Brain microvascular endothelial cell (primary cell): ENCODE results near the gene PRTN3.
"Not testable (repeated sequence)": the region's sequence is repeated elsewhere in the genome, so short reads cannot be mapped to it uniquely, and the experiment has no call there.

Experiments
- DNase-seq: peaks from one replicate; pipeline ENCODE4 v3.0.0-alpha.2; 2020
- H3K27ac ChIP-seq: fragments of 250-450 bp; sonication (Bioruptor Pico); 2 replicates; pipeline ENCODE4 v1.5.1; 2020; ENCODE audit warnings: mild to moderate bottlenecking, moderate library complexity
- H3K27me3 ChIP-seq: fragments of 250-450 bp; sonication (Bioruptor Pico); replicated peaks from 2 replicates; pipeline ENCODE4 v1.5.1; 2020; ENCODE audit warnings: mild to moderate bottlenecking
- H3K36me3 ChIP-seq: fragments of 250-450 bp; sonication (Bioruptor Pico); replicated peaks from 2 replicates; pipeline ENCODE4 v1.5.1; 2020; ENCODE audit warnings: mild to moderate bottlenecking
- H3K4me3 ChIP-seq: 2 replicates; pipeline ENCODE4 v1.5.1; 2011; ENCODE audit warnings: low read depth, mild to moderate bottlenecking, control low read depth, low read length, moderate library complexity
- CTCF ChIP-seq: IDR thresholded peaks from 2 replicates; pipeline ENCODE4 v1.5.1; 2011; ENCODE audit warnings: low read depth, mild to moderate bottlenecking, moderate library complexity, low read length, control low read depth, inconsistent platforms; ENCODE audit errors: missing control alignments
- in situ Hi-C: cut with HindIII; loops from 2 replicates; pipeline ENCODE4 v1.10.0; 2017; ENCODE audit warnings: low sequenced_read_pairs, low pct_ligation_motif_present

PRTN3 gene

GRCh38 chr19:843836-844545 is 3.2 kb downstream of the PRTN3 start:
- peaks cover 38% of the 10 kb centered on the region for H3K27me3 ChIP-seq
- TF ChIP-seq CTCF, result no peak
- H3K27ac ChIP-seq, result no peak overlapping the region
- no peaks in the 10 kb centered on the region for H3K36me3 ChIP-seq
- in situ Hi-C loops, result no loop called here
- H3K4me3 ChIP-seq, result no peak overlapping the region
- DNase-seq, result no peak

DNA sequence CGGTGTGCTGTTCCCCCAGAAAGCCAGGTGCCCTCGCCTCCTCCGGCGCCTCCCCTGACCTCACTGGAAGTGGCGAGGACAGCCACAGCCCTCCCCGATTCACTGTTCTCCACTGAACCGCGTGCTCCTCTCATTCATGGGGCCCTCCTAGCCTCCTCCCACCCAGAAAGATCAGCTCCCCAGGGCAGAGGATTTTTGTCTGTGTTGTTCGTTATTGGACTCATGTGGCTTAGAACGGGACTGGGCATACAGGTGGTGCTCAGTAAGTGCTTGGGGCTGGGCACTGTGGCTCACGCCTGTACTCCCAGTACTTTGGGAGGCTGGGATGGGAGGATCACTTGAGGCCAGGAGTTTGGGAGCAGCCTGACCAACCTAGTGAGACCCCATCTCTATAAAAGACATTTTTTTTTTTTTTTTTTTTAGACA is 3.8 kb downstream of the PRTN3 start:
- H3K36me3 ChIP-seq, result no peaks in the 10 kb centered on the region
- H3K27ac ChIP-seq, result no peak overlapping the region
- TF ChIP-seq CTCF, result no peak
- no peak for DNase-seq
- peaks cover 38% of the 10 kb centered on the region for H3K27me3 ChIP-seq
- H3K4me3 ChIP-seq, result no peak overlapping the region
- in situ Hi-C loops, result no loop called here

DNA sequence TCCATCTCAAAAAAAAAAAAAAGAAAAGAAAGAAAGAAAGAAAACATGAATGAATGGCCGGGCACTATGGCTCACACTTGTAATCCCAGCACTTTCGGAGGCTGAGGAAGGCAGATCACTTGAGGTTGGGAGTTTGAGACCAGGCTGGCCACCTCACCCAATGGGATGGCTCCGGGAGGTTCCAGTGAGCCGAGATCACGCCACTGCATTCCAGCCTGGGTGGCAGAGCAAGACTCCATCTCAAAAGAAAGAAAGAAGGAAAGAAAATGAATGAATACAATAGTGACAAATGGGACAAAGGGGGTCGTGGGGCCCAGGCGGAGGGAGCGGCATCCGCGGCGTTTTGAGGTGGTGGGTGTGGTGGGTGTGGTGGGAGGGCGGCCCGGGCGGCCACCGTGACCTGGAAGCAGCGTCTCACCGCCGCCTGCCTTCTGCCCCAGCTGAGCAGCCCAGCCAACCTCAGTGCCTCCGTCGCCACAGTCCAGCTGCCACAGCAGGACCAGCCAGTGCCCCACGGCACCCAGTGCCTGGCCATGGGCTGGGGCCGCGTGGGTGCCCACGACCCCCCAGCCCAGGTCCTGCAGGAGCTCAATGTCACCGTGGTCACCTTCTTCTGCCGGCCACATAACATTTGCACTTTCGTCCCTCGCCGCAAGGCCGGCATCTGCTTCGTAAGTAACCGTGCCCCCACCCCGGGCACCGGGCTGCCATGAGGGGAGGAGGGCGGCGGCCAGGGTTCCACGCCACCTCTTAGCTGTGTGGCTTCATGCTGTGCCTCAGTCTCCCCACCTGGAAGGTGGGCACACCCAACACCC is 5.1 kb downstream of the PRTN3 start:
- peaks cover 38% of the 10 kb centered on the region for H3K27me3 ChIP-seq
- H3K27ac ChIP-seq, result no peak overlapping the region
- H3K4me3 ChIP-seq, result no peak overlapping the region
- no peaks in the 10 kb centered on the region for H3K36me3 ChIP-seq
- DNase-seq, result no peak
- TF ChIP-seq CTCF, result no peak
- in situ Hi-C loops, result no loop called here

DNA sequence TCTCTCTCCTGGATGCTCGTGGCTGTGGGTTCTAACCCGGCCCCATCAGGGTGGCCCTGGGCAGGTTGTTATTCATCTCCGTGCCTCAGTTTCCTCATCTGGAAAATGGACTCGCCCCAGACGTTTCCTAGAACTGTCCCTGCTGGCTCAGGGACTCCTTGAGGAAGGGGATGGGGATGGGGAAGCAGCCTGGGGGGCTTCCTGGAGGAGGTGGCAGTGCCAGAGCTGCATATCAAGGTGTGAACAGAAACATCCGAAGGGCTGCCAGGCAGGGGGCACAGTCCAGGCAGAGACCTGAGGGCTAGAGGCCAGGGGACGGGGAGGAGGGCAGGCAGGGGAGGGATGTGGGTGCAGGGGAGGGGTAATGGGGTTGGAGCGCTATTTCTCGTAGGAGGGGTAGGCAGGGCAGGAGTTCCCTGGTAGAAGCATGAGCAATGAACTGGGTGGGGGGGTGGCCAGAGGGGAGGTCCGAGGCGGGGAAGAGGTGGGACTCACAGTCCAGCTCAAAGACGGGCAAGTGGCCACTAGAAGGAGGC is 7.7 kb downstream of the PRTN3 start:
- no peak overlapping the region for H3K27ac ChIP-seq
- DNase-seq, result no peak
- in situ Hi-C loops, result no loop called here
- no peak overlapping the region for H3K4me3 ChIP-seq
- no peaks in the 10 kb centered on the region for H3K36me3 ChIP-seq
- TF ChIP-seq CTCF, result no peak
- H3K27me3 ChIP-seq, result peaks cover 29% of the 10 kb centered on the region

GRCh38 chr19:849195-849594 is 8.4 kb downstream of the PRTN3 start:
- H3K4me3 ChIP-seq, DNase-seq, H3K36me3 ChIP-seq, in situ Hi-C loops, H3K27ac ChIP-seq: not testable (repeated sequence)
- peaks cover 23% of the 10 kb centered on the region for H3K27me3 ChIP-seq

- peak; percentile 35 for DNase-seq
- no peak for TF ChIP-seq CTCF
- no peaks in the 10 kb centered on the region for H3K36me3 ChIP-seq
- H3K4me3 ChIP-seq, result no peak overlapping the region
- no peak overlapping the region for H3K27ac ChIP-seq
- H3K27me3 ChIP-seq, result peaks cover 15% of the 10 kb centered on the region
- in situ Hi-C loops, result no loop called here
Observed at GRCh38 chr19:850221-850978, 9.6 kb downstream of the PRTN3 start.
